Measurements from ENCODE around the gene KIRREL3. TPM values are rescaled to one million over a fixed set of nuclear protein-coding genes. Genes with fewer than 3 reads are reported as not detected.

The KIRREL3 gene
- total and polyA plus RNA-seq, 2 experiments from 2014 or later: 16.1 to 35.6 TPM

GRCh38 chr11:126683766-126684728, 316.5 kb downstream of the KIRREL3 start:
- TF ChIP-seq EZH2phosphoT487 (IDR thresholded peaks at IDR 0.05; ENCODE audit: insufficient read depth, low read depth): no peak
- no peak for TF ChIP-seq EZH2 (IDR thresholded peaks at IDR 0.05; ENCODE audit: insufficient read depth, poor library complexity, severe bottlenecking)
- Histone ChIP-seq H2AFZ (no peak overlapping the region), H3K9me3 (ENCODE audit: low read depth) (no peaks in the 10 kb centered on the region), H3F3A (ENCODE audit: insufficient read depth) (no peaks in the 10 kb centered on the region), H3K9me2 (ENCODE audit: insufficient read depth) (no peaks in the 10 kb centered on the region), H3K36me3 (ENCODE audit: low read depth) (no peaks in the 10 kb centered on the region), H3K27me3 (replicated peaks; ENCODE audit: insufficient read depth) (no peaks in the 10 kb centered on the region), H3K4me3 (no peak overlapping the region), H3K79me2 (ENCODE audit: insufficient read depth) (no peaks in the 10 kb centered on the region; the same call in 1 of the 2 replicates), H3K4me2 (ENCODE audit: unreplicated experiment) (no peak overlapping the region), H3K9ac (no peak overlapping the region), H3K4me1 (ENCODE audit: insufficient read depth) (no peaks in the 10 kb centered on the region), H3K27ac (no peak overlapping the region), H4K20me1 (ENCODE audit: insufficient read depth) (no peaks in the 10 kb centered on the region)
- WGBS, 2 experiments (ENCODE audit: low coverage in 1 of 2, low lambda C conversion rate in 2 of 2, missing lambda C conversion rate in 2 of 2): 78 to 82% methylated on average over 19 of the region's 19 CpGs
- no peak for DNase-seq
- in situ Hi-C loops (cut with MboI): no loop called here

GRCh38 chr11:126682590-126682989, 318.0 kb downstream of the KIRREL3 start:
- no peak overlapping the region for H3K9ac ChIP-seq
- 86 to 87% methylated on average over 8 of the region's 8 CpGs for WGBS, 2 experiments (ENCODE audit: low coverage in 1 of 2, low lambda C conversion rate in 2 of 2, missing lambda C conversion rate in 2 of 2)
- in situ Hi-C loops (cut with MboI): no loop called here
- H3K9me2 ChIP-seq (ENCODE audit: insufficient read depth): no peaks in the 10 kb centered on the region
- no peaks in the 10 kb centered on the region; the same call in 1 of the 2 replicates for H3K79me2 ChIP-seq (ENCODE audit: insufficient read depth)
- H4K20me1 ChIP-seq (ENCODE audit: insufficient read depth): no peaks in the 10 kb centered on the region
- no peaks in the 10 kb centered on the region for H3K9me3 ChIP-seq (ENCODE audit: low read depth)
- DNase-seq: no peak
- H3K4me2 ChIP-seq (ENCODE audit: unreplicated experiment): no peak overlapping the region
- no peaks in the 10 kb centered on the region for H3F3A ChIP-seq (ENCODE audit: insufficient read depth)
- no peak for TF ChIP-seq EZH2phosphoT487 (IDR thresholded peaks at IDR 0.05; ENCODE audit: insufficient read depth, low read depth)
- no peak for TF ChIP-seq EZH2 (IDR thresholded peaks at IDR 0.05; ENCODE audit: insufficient read depth, poor library complexity, severe bottlenecking)
- no peaks in the 10 kb centered on the region for H3K27me3 ChIP-seq (replicated peaks; ENCODE audit: insufficient read depth)
- H3K36me3 ChIP-seq (ENCODE audit: low read depth): no peaks in the 10 kb centered on the region
- H3K4me3 ChIP-seq: no peak overlapping the region
- no peaks in the 10 kb centered on the region for H3K4me1 ChIP-seq (ENCODE audit: insufficient read depth)
- no peak overlapping the region for H2AFZ ChIP-seq
- no peak overlapping the region for H3K27ac ChIP-seq

- DNase-seq: no peak
- Histone ChIP-seq H3K4me2 (ENCODE audit: unreplicated experiment) (no peak overlapping the region), H2AFZ (no peak overlapping the region), H3K27ac (no peak overlapping the region), H3K79me2 (ENCODE audit: insufficient read depth) (no peaks in the 10 kb centered on the region; the same call in 1 of the 2 replicates), H4K20me1 (ENCODE audit: insufficient read depth) (no peaks in the 10 kb centered on the region), H3F3A (ENCODE audit: insufficient read depth) (no peaks in the 10 kb centered on the region), H3K9me3 (ENCODE audit: low read depth) (no peaks in the 10 kb centered on the region), H3K36me3 (ENCODE audit: low read depth) (no peaks in the 10 kb centered on the region), H3K27me3 (replicated peaks; ENCODE audit: insufficient read depth) (no peaks in the 10 kb centered on the region), H3K4me1 (ENCODE audit: insufficient read depth) (no peaks in the 10 kb centered on the region), H3K4me3 (no peak overlapping the region), H3K9me2 (ENCODE audit: insufficient read depth) (peaks cover 2% of the 10 kb centered on the region; the same call in 1 of the 2 replicates), H3K9ac (no peak overlapping the region)
- in situ Hi-C loops (cut with MboI): no loop called here
- TF ChIP-seq EZH2phosphoT487 (IDR thresholded peaks at IDR 0.05; ENCODE audit: insufficient read depth, low read depth): no peak
- no peak for TF ChIP-seq EZH2 (IDR thresholded peaks at IDR 0.05; ENCODE audit: insufficient read depth, poor library complexity, severe bottlenecking)
- 57 to 71% methylated on average over 3 of the region's 3 CpGs for WGBS, 2 experiments (ENCODE audit: low coverage in 1 of 2, low lambda C conversion rate in 2 of 2, missing lambda C conversion rate in 2 of 2)
Observed at GRCh38 chr11:126680700-126681099, 319.9 kb downstream of the KIRREL3 start.

GRCh38 chr11:126680131-126680530, 320.4 kb downstream of the KIRREL3 start:
- peak; percentile 26 for DNase-seq
- 70% methylated on average over 4 of the region's 4 CpGs for WGBS, 2 experiments (ENCODE audit: low coverage in 1 of 2, low lambda C conversion rate in 2 of 2, missing lambda C conversion rate in 2 of 2)

More at GRCh38 chr11:126680131-126680530, 320.4 kb downstream of the KIRREL3 start:
- Histone ChIP-seq H3K4me2 (ENCODE audit: unreplicated experiment) (no peak overlapping the region), H3K4me1 (ENCODE audit: insufficient read depth) (no peaks in the 10 kb centered on the region), H3K4me3 (no peak overlapping the region), H3K9me2 (ENCODE audit: insufficient read depth) (peaks cover 2% of the 10 kb centered on the region; the same call in 1 of the 2 replicates), H3K9ac (no peak overlapping the region), H4K20me1 (ENCODE audit: insufficient read depth) (no peaks in the 10 kb centered on the region), H3K27ac (no peak overlapping the region), H3K79me2 (ENCODE audit: insufficient read depth) (no peaks in the 10 kb centered on the region; the same call in 1 of the 2 replicates), H2AFZ (no peak overlapping the region), H3K9me3 (ENCODE audit: low read depth) (no peaks in the 10 kb centered on the region), H3K36me3 (ENCODE audit: low read depth) (no peaks in the 10 kb centered on the region), H3K27me3 (replicated peaks; ENCODE audit: insufficient read depth) (no peaks in the 10 kb centered on the region), H3F3A (ENCODE audit: insufficient read depth) (no peaks in the 10 kb centered on the region)
- in situ Hi-C loops (cut with MboI): no loop called here
- no peak for TF ChIP-seq EZH2 (IDR thresholded peaks at IDR 0.05; ENCODE audit: insufficient read depth, poor library complexity, severe bottlenecking)
- no peak for TF ChIP-seq EZH2phosphoT487 (IDR thresholded peaks at IDR 0.05; ENCODE audit: insufficient read depth, low read depth)
